Activated T-cell treated with anti-CD3 and anti-CD28 coated beads for 1 hour (primary cell): Measurements from ENCODE around the gene RBM18.
A peak's percentile ranks its signal among the peaks of the same experiment; 100 is the strongest.

Experiments used
- DNase-seq: peaks from one replicate; pipeline ENCODE4 v3.0.0-alpha.2; 2020; ENCODE audit warnings: low read depth

The RBM18 gene

GRCh38 chr9:122264360-122265148 lies at the start of gene RBM18, which contains the start of gene MRRF:
Gene RBM18, minus strand, starts transcription at chr9:122264840. Its CDS starts 3,348 bp downstream, at chr9:122261492.
Gene MRRF, plus strand, starts transcription at chr9:122264882. Its CDS starts 6,010 bp downstream, at chr9:122270892.
- DNase-seq, result peak; percentile 75

- DNase-seq, result no peak
Observed at GRCh38 chr9:122314165-122314564, 49.5 kb upstream of the RBM18 start.

- no peak for DNase-seq
Observed at GRCh38 chr9:122309861-122310260, 45.2 kb upstream of the RBM18 start.

- DNase-seq, result no peak
Observed at GRCh38 chr9:122307925-122308324, 43.3 kb upstream of the RBM18 start.

GRCh38 chr9:122307061-122307460 lies 42.4 kb upstream of the RBM18 start:
- DNase-seq, result no peak

GRCh38 chr9:122302237-122303093 lies 37.8 kb upstream of the RBM18 start:
- no peak for DNase-seq

- no peak for DNase-seq
Observed at GRCh38 chr9:122297512-122297911, 32.9 kb upstream of the RBM18 start.

GRCh38 chr9:122294531-122294930 lies 29.9 kb upstream of the RBM18 start:
- DNase-seq, result no peak

- no peak for DNase-seq
Observed at GRCh38 chr9:122291458-122291857, 26.8 kb upstream of the RBM18 start.

GRCh38 chr9:122287214-122287720 lies 22.6 kb upstream of the RBM18 start:
- no peak for DNase-seq

GRCh38 chr9:122286764-122287163 lies 22.1 kb upstream of the RBM18 start:
- no peak for DNase-seq

- no peak for DNase-seq
Observed at GRCh38 chr9:122281368-122281767, 16.7 kb upstream of the RBM18 start.

GRCh38 chr9:122277285-122277897 lies 12.8 kb upstream of the RBM18 start:
- DNase-seq, result no peak

GRCh38 chr9:122276096-122276495 lies 11.5 kb upstream of the RBM18 start:
- no peak for DNase-seq

- DNase-seq, result no peak
Observed at GRCh38 chr9:122274055-122274454, 9.4 kb upstream of the RBM18 start.

- no peak for DNase-seq
Observed at GRCh38 chr9:122268041-122268814, 3.6 kb upstream of the RBM18 start.

- no peak for DNase-seq
Observed at GRCh38 chr9:122265149-122265915, 692 bp upstream of the RBM18 start.

- no peak for DNase-seq
Observed at GRCh38 chr9:122263699-122264349, 816 bp downstream of the RBM18 start.

GRCh38 chr9:122262073-122262472 lies 2.6 kb downstream of the RBM18 start:
- DNase-seq, result no peak

GRCh38 chr9:122261469-122261881 lies 3.2 kb downstream of the RBM18 start:
- no peak for DNase-seq
